ENCODE measurements around the gene SLC13A2.

- TF ChIP-seq CTCF (IDR thresholded peaks at IDR 0.05) (no peak), POLR2A (IDR thresholded peaks at IDR 0.05) (no peak), EP300 (IDR thresholded peaks at IDR 0.05; ENCODE audit: low read depth) (no peak)
Measured at GRCh38 chr17:28443901-28444638, 29.4 kb upstream of the SLC13A2 start.
